HCT116 (cell line): ENCODE measurements around the gene GRID2. TPM values are rescaled to one million over a fixed set of nuclear protein-coding genes. Genes with fewer than 3 reads are reported as not detected.

Source experiments
- ATAC-seq: fragments of 200-7000 bp; cut with Tn5 transposase; 2 replicates; pipeline ENCODE4 v1.9.1; 2020; ENCODE audit warnings: mild to moderate bottlenecking, moderate library complexity
- BruUV-seq: library from RNA; stranded (reverse); fragments of 400-500 nt; replicated peaks from 2 replicates; lab custom pipeline; 2021; lab: Mats Ljungman, UMichigan
- CTCF ChIA-PET: fragments of 300-600 bp; sonication (Branson Sonifier 250); formaldehyde crosslinking; loops from one replicate; lab custom pipeline; 2021; ENCODE audit warnings: antibody characterized with exemption; lab: Charles Lee
- POLR2A ChIA-PET: fragments of 300-600, 350-600 bp; sonication (Branson Sonifier 250); formaldehyde crosslinking; loops from one replicate; lab custom pipeline; 2021; ENCODE audit warnings: antibody characterized with exemption; lab: Charles Lee
- RAD21 ChIA-PET, 2 experiments: fragments of 300-600 bp; sonication (Branson Sonifier 250); formaldehyde crosslinking; loops; one replicate each; lab custom pipeline; 2023; ENCODE audit warnings: low total read pairs in 2 of 2; ENCODE audit not compliant: uncharacterized antibody in 2 of 2, unreplicated experiment in 2 of 2, low non-redundant PET in 1 of 2; lab: Charles Lee
- DNase-seq: peaks from one replicate; pipeline ENCODE4 v3.0.0-alpha.2; 2010; ENCODE audit warnings: low read depth, low spot score
- H2AFZ ChIP-seq: fragments of 200-600 bp; shearing (Covaris generic), sonication (generic); 2 replicates; pipeline ENCODE4 v1.6.1; 2017; ENCODE audit warnings: low read depth, mixed run types, mixed read lengths, antibody characterized with exemption, low read length; ENCODE audit not compliant: poor library complexity, severe bottlenecking
- H3K27ac ChIP-seq: 2 replicates; pipeline ENCODE4 v1.5.1; 2012; ENCODE audit warnings: low read depth, low read length
- H3K27me3 ChIP-seq: fragments of 200-600 bp; sonication (generic); 2 replicates; pipeline ENCODE4 v1.6.1; 2016; ENCODE audit warnings: mixed run types, low read length, mixed read lengths; ENCODE audit not compliant: insufficient read depth
- H3K36me3 ChIP-seq, 2 experiments: fragments of 200-500 bp in 1 of 2; fragments of 200-600 bp in 1 of 2; sonication (Bioruptor generic) in 1 of 2; sonication (generic) in 1 of 2; 2 replicates each; pipeline versions ENCODE4 v1.5.1 to v1.6.1; 2014 to 2016; ENCODE audit warnings: low read length in 2 of 2, inconsistent platforms in 1 of 2, mixed read lengths in 1 of 2, mixed run types in 1 of 2; ENCODE audit not compliant: insufficient read depth in 2 of 2, control insufficient read depth in 1 of 2
- H3K4me1 ChIP-seq, 2 experiments: fragments of 200-600 bp in 1 of 2; sonication (generic) in 1 of 2; 2 replicates each; pipeline versions ENCODE4 v1.5.1 to v1.6.1; 2012 to 2017; ENCODE audit warnings: low read length in 2 of 2, inconsistent platforms in 1 of 2, mild to moderate bottlenecking in 1 of 2, mixed read lengths in 1 of 2, mixed run types in 1 of 2, moderate library complexity in 1 of 2; ENCODE audit not compliant: insufficient read depth in 2 of 2, control insufficient read depth in 1 of 2
- H3K4me2 ChIP-seq: fragments of 200-600 bp; sonication (generic); 2 replicates; pipeline ENCODE4 v1.6.1; 2017; ENCODE audit warnings: mixed run types, low read length, mixed read lengths
- H3K4me3 ChIP-seq, 2 experiments: fragments of 200-600 bp in 1 of 2; sonication (generic) in 1 of 2; replicated peaks in 1 of 2; 2 replicates each; pipeline ENCODE4 v1.5.1; 2011 to 2016; ENCODE audit warnings: low read length in 2 of 2, control low read depth in 1 of 2, low read depth in 1 of 2, mild to moderate bottlenecking in 1 of 2, mixed read lengths in 1 of 2, mixed run types in 1 of 2
- H3K79me2 ChIP-seq: fragments of 200-600 bp; sonication (generic); 2 replicates; pipeline ENCODE4 v1.6.1; 2017; ENCODE audit warnings: mild to moderate bottlenecking, mixed run types, low read length, moderate library complexity, mixed read lengths; ENCODE audit not compliant: insufficient read depth
- H3K9ac ChIP-seq: fragments of 200-600 bp; sonication (generic); 2 replicates; pipeline ENCODE4 v1.6.1; 2016; ENCODE audit warnings: low read length, mixed read lengths
- H3K9me2 ChIP-seq: fragments of 200-600 bp; sonication (generic), shearing (Covaris generic); 2 replicates; pipeline ENCODE4 v1.6.1; 2017; ENCODE audit warnings: mixed run types, mild to moderate bottlenecking, moderate library complexity; ENCODE audit not compliant: insufficient read depth
- H3K9me3 ChIP-seq, 2 experiments: fragments of 200-500 bp in 1 of 2; fragments of 200-600 bp in 1 of 2; sonication (Bioruptor generic) in 1 of 2; sonication (generic) in 1 of 2; 2 replicates each; pipeline ENCODE4 v1.6.1; 2014 to 2017; ENCODE audit warnings: low read length in 2 of 2, mixed read lengths in 2 of 2, inconsistent platforms in 1 of 2, low read depth in 1 of 2, mild to moderate bottlenecking in 1 of 2, mixed run types in 1 of 2, moderate library complexity in 1 of 2; ENCODE audit not compliant: control insufficient read depth in 1 of 2, insufficient read depth in 1 of 2
- H4K20me1 ChIP-seq: fragments of 200-600 bp; sonication (generic), shearing (Covaris generic); 2 replicates; pipeline ENCODE4 v1.6.1; 2017; ENCODE audit warnings: mixed run types, mild to moderate bottlenecking, moderate library complexity; ENCODE audit not compliant: insufficient read depth
- CBX3 ChIP-seq: IDR thresholded peaks from 2 replicates; pipeline ENCODE4 v1.6.1; 2012; ENCODE audit warnings: low read depth
- CEBPB ChIP-seq: IDR thresholded peaks from 2 replicates; pipeline ENCODE4 v1.6.1; 2012; ENCODE audit warnings: low read depth
- EGR1 ChIP-seq: IDR thresholded peaks from 2 replicates; pipeline ENCODE4 v1.6.1; 2012; ENCODE audit warnings: low read depth
- ELF1 ChIP-seq: IDR thresholded peaks from 2 replicates; pipeline ENCODE4 v1.6.1; 2012; ENCODE audit warnings: low read depth, borderline replicate concordance
- EZH2 ChIP-seq: fragments of 200-600 bp; sonication (generic); IDR thresholded peaks from 2 replicates; pipeline ENCODE4 v1.6.1; 2017; ENCODE audit warnings: antibody characterized with exemption, mixed run types
- EZH2phosphoT487 ChIP-seq: fragments of 200-600 bp; IDR thresholded peaks from 2 replicates; pipeline ENCODE4 v1.6.1; 2018; ENCODE audit warnings: antibody characterized with exemption, borderline replicate concordance
- FOSL1 ChIP-seq: IDR thresholded peaks from 2 replicates; pipeline ENCODE4 v1.6.1; 2012; ENCODE audit warnings: low read depth
- POLR2A ChIP-seq: IDR thresholded peaks from 2 replicates; pipeline ENCODE4 v1.7.0; 2011; ENCODE audit warnings: borderline replicate concordance; ENCODE audit not compliant: insufficient read depth, insufficient read length; ENCODE audit errors: extremely low read depth
- POLR2AphosphoS5 ChIP-seq: IDR thresholded peaks from 2 replicates; pipeline ENCODE4 v1.6.1; 2011; ENCODE audit warnings: mild to moderate bottlenecking, low read depth, low read length, moderate library complexity
- SIN3A ChIP-seq: IDR thresholded peaks from 2 replicates; pipeline ENCODE4 v1.6.1; 2012; ENCODE audit warnings: low read depth
- SP1 ChIP-seq: IDR thresholded peaks from 2 replicates; pipeline ENCODE4 v1.6.1; 2012; ENCODE audit warnings: low read depth
- SRF ChIP-seq: IDR thresholded peaks from 2 replicates; pipeline ENCODE4 v1.6.1; 2012; ENCODE audit warnings: low read depth
- TCF7L2 ChIP-seq: IDR thresholded peaks from 2 replicates; pipeline ENCODE4 v1.7.0; 2011; ENCODE audit warnings: borderline replicate concordance, inconsistent platforms; ENCODE audit not compliant: insufficient read depth, insufficient read length; ENCODE audit errors: extremely low read depth
- YY1 ChIP-seq: IDR thresholded peaks from 2 replicates; pipeline ENCODE4 v1.6.1; 2011; ENCODE audit warnings: low read length, low read depth, moderate library complexity, mild to moderate bottlenecking; ENCODE audit not compliant: insufficient replicate concordance; ENCODE audit errors: extremely low read depth
- ZFX ChIP-seq: fragments of 450-650 bp; IDR thresholded peaks from 2 replicates; pipeline ENCODE4 v1.6.1; 2017
- ZNF274 ChIP-seq: fragments of 200-500 bp; sonication (Bioruptor generic); IDR thresholded peaks from 2 replicates; pipeline ENCODE4 v1.6.1; 2014; ENCODE audit warnings: mild to moderate bottlenecking, low read depth, low read length, inconsistent platforms
- intact Hi-C: fragments of 100-400 bp; cut with micrococcal nuclease; formaldehyde crosslinking; loops from 2 replicates; pipeline ENCODE4 v1.10.0; 2022
- total RNA-seq: library from RNA; stranded (reverse); gene quantifications from one replicate; pipeline ENCODE4 v1.2.1, GENCODE V29; 2021; ENCODE audit not compliant: unreplicated experiment
- TF ChIP-seq, protein P1 (sequence below), 3 experiments: fragments of 200-600 bp in 1 of 3; sonication (generic) in 1 of 3; IDR thresholded peaks in 2 of 3; conservative IDR thresholded peaks in 1 of 3; 2 replicates each; pipeline ENCODE4 v1.5.1; 2012 to 2017; ENCODE audit warnings: low read depth in 2 of 3, low read length in 2 of 3, antibody characterized with exemption in 1 of 3, borderline replicate concordance in 1 of 3, control low read depth in 1 of 3, mild to moderate bottlenecking in 1 of 3, mixed read lengths in 1 of 3, mixed run types in 1 of 3, moderate library complexity in 1 of 3; ENCODE audit not compliant: insufficient read depth in 1 of 3
- TF ChIP-seq, protein P2 (sequence below): IDR thresholded peaks from 2 replicates; pipeline ENCODE4 v1.6.1; 2012
- TF ChIP-seq, protein P3 (sequence below): IDR thresholded peaks from 2 replicates; pipeline ENCODE4 v1.6.1; 2012; ENCODE audit warnings: low read depth
- TF ChIP-seq, protein P4 (sequence below): IDR thresholded peaks from 2 replicates; pipeline ENCODE4 v1.6.1; 2012

Gene GRID2
- total RNA-seq, 1 experiment from 2014 or later = not detected

GRCh38 chr4:93186846-93187245, 883.1 kb downstream of the GRID2 start:
- ChIA-PET CTCF (interaction anchor here (1.6 kb wide), 1 partner anchor 13 kb away, joined by 6 read pairs; no protein-coding TSS in a partner anchor), RAD21 (no interaction called here), POLR2A (no interaction called here)
- no peak for DNase-seq
- no peak overlapping the region for H3K4me3 ChIP-seq
- intact Hi-C loops = no loop called here
- H3K79me2 ChIP-seq = no peaks in the 10 kb centered on the region
- H3K9ac ChIP-seq = no peak overlapping the region
- H3K9me2 ChIP-seq = no peaks in the 10 kb centered on the region
- H3K9me3 ChIP-seq = no peaks in the 10 kb centered on the region
- ATAC-seq = no peak
- no peak overlapping the region for H2AFZ ChIP-seq
- H3K4me2 ChIP-seq = no peak overlapping the region
- H4K20me1 ChIP-seq = no peaks in the 10 kb centered on the region
- no TSS peak for BruUV-seq
- no peaks in the 10 kb centered on the region for H3K4me1 ChIP-seq
- H3K27me3 ChIP-seq = no peaks in the 10 kb centered on the region
- no peaks in the 10 kb centered on the region for H3K36me3 ChIP-seq
- no peak overlapping the region for H3K27ac ChIP-seq
- TF ChIP-seq SIN3A (no peak), TCF7L2 (no peak), SP1 (no peak), YY1 (no peak), ZNF274 (no peak), POLR2A (no peak), CEBPB (no peak), ZFX (no peak), POLR2AphosphoS5 (no peak), FOSL1 (no peak), EZH2 (no peak), ELF1 (no peak), EGR1 (no peak), EZH2phosphoT487 (no peak), CBX3 (no peak), SRF (no peak)
- TF ChIP-seq, protein P1, sequence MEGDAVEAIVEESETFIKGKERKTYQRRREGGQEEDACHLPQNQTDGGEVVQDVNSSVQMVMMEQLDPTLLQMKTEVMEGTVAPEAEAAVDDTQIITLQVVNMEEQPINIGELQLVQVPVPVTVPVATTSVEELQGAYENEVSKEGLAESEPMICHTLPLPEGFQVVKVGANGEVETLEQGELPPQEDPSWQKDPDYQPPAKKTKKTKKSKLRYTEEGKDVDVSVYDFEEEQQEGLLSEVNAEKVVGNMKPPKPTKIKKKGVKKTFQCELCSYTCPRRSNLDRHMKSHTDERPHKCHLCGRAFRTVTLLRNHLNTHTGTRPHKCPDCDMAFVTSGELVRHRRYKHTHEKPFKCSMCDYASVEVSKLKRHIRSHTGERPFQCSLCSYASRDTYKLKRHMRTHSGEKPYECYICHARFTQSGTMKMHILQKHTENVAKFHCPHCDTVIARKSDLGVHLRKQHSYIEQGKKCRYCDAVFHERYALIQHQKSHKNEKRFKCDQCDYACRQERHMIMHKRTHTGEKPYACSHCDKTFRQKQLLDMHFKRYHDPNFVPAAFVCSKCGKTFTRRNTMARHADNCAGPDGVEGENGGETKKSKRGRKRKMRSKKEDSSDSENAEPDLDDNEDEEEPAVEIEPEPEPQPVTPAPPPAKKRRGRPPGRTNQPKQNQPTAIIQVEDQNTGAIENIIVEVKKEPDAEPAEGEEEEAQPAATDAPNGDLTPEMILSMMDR (IDR thresholded peaks at IDR 0.05 in 2 of 3, conservative IDR thresholded peaks at IDR 0.05 in 1 of 3; ENCODE audit: borderline replicate concordance in 1 of 3, insufficient read depth in 1 of 3, low read depth in 2 of 3, low read length in 2 of 3) = no peak
- TF ChIP-seq, protein P2, sequence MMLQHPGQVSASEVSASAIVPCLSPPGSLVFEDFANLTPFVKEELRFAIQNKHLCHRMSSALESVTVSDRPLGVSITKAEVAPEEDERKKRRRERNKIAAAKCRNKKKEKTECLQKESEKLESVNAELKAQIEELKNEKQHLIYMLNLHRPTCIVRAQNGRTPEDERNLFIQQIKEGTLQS = no peak
- TF ChIP-seq, protein P3, sequence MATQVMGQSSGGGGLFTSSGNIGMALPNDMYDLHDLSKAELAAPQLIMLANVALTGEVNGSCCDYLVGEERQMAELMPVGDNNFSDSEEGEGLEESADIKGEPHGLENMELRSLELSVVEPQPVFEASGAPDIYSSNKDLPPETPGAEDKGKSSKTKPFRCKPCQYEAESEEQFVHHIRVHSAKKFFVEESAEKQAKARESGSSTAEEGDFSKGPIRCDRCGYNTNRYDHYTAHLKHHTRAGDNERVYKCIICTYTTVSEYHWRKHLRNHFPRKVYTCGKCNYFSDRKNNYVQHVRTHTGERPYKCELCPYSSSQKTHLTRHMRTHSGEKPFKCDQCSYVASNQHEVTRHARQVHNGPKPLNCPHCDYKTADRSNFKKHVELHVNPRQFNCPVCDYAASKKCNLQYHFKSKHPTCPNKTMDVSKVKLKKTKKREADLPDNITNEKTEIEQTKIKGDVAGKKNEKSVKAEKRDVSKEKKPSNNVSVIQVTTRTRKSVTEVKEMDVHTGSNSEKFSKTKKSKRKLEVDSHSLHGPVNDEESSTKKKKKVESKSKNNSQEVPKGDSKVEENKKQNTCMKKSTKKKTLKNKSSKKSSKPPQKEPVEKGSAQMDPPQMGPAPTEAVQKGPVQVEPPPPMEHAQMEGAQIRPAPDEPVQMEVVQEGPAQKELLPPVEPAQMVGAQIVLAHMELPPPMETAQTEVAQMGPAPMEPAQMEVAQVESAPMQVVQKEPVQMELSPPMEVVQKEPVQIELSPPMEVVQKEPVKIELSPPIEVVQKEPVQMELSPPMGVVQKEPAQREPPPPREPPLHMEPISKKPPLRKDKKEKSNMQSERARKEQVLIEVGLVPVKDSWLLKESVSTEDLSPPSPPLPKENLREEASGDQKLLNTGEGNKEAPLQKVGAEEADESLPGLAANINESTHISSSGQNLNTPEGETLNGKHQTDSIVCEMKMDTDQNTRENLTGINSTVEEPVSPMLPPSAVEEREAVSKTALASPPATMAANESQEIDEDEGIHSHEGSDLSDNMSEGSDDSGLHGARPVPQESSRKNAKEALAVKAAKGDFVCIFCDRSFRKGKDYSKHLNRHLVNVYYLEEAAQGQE = no peak
- TF ChIP-seq, protein P4, sequence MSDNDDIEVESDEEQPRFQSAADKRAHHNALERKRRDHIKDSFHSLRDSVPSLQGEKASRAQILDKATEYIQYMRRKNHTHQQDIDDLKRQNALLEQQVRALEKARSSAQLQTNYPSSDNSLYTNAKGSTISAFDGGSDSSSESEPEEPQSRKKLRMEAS = no peak
